Esophagus muscularis mucosa (tissue), 4 donors: Measurements from ENCODE around the gene SEMA6C. TPM values are rescaled to one million over a fixed set of nuclear protein-coding genes. Genes with fewer than 3 reads are reported as not detected.
"Not testable (repeated sequence)": the region's sequence is repeated elsewhere in the genome, so short reads cannot be mapped to it uniquely, and the experiment has no call there.

ENCODE experiments used
- DNase-seq: peaks from one replicate; pipeline ENCODE4 v3.0.0-alpha.2; 2017; ENCODE audit errors: extremely low spot score
- H3K27ac ChIP-seq, 4 donors: fragments of 200-600 bp; sonication (generic); replicated peaks in 1 of 4; 1 replicate in 3 of 4; 2 replicates in 1 of 4; pipeline ENCODE4 v1.5.1; 2016 to 2019; ENCODE audit warnings: mild to moderate bottlenecking in 1 of 4
- H3K27me3 ChIP-seq, 4 donors: fragments of 200-600 bp; sonication (generic); one replicate each; pipeline versions ENCODE4 v1.5.1 to v1.6.0; 2016 to 2019
- H3K36me3 ChIP-seq, 4 donors: fragments of 200-600 bp; sonication (generic); one replicate each; pipeline ENCODE4 v1.5.1; 2016 to 2019
- H3K4me1 ChIP-seq, 4 donors: fragments of 200-600 bp; sonication (generic); one replicate each; pipeline ENCODE4 v1.5.1; 2016 to 2019
- H3K4me3 ChIP-seq, 4 donors: fragments of 200-600 bp; sonication (generic); 1 replicate in 2 of 4; 2 replicates in 2 of 4; pipeline ENCODE4 v1.5.1; 2016 to 2019; ENCODE audit warnings: mild to moderate bottlenecking in 4 of 4, moderate library complexity in 1 of 4
- H3K9me3 ChIP-seq, 4 donors: fragments of 200-600 bp; sonication (generic); 1 replicate in 3 of 4; 2 replicates in 1 of 4; pipeline ENCODE4 v1.5.1; 2016 to 2019
- CTCF ChIP-seq, 3 experiments: fragments of 200-600 bp in 2 of 3; fragments of 450-650 bp in 1 of 3; sonication (generic) in 2 of 3; IDR thresholded peaks; one replicate each; pipeline ENCODE4 v1.5.1; 2017 to 2019; ENCODE audit warnings: antibody characterized with exemption in 3 of 3, mild to moderate bottlenecking in 2 of 3, moderate library complexity in 1 of 3
- EP300 ChIP-seq: sonication (generic); formaldehyde crosslinking; IDR thresholded peaks from one replicate; pipeline ENCODE4 v1.6.1; 2017; ENCODE audit warnings: antibody characterized with exemption
- POLR2A ChIP-seq: fragments of 450-650 bp; IDR thresholded peaks from one replicate; pipeline ENCODE4 v1.6.1; 2017; ENCODE audit warnings: antibody characterized with exemption, moderate library complexity, mild to moderate bottlenecking, low read depth
- POLR2AphosphoS5 ChIP-seq, 2 donors: sonication (generic); formaldehyde crosslinking; IDR thresholded peaks; one replicate each; pipeline ENCODE4 v1.6.1; 2017; ENCODE audit warnings: antibody characterized with exemption in 2 of 2
- WGBS: methylation state at CpG from one replicate; pipeline ENCODE4 v1.1.5; 2018; 5-methylcytosine and 5-hydroxymethylcytosine counted together
- intact Hi-C: fragments of 100-400 bp; cut with DNase I; formaldehyde crosslinking; loops from one replicate; pipeline ENCODE4 v1.15.1; 2023
- total RNA-seq, 4 donors: library from RNA; depleted of rRNA; stranded (reverse); fragments of >200 nt; gene quantifications; one replicate each; pipeline versions ENCODE4 v1.1.0 to v1.2.1, GENCODE V29; 2016

Gene SEMA6C
- total RNA-seq, 4 donors from 2014 or later, result 5.3 to 12.2 (median 7.3) TPM

- Histone ChIP-seq H3K27me3 (no peaks in the 10 kb centered on the region), H3K27ac (no peak overlapping the region), H3K4me1 (no peaks in the 10 kb centered on the region), H3K36me3 (peaks cover under 1 to 38% (median 7%) of the 10 kb centered on the region in 4 donors), H3K9me3 (no peaks in the 10 kb centered on the region), H3K4me3 (no peak overlapping the region)
- DNase-seq, result no peak
- intact Hi-C loops, result loop anchor here (2.0 kb wide), 1 partner anchor 59 kb away; the partner anchor contains the start of gene TNFAIP8L2
- TF ChIP-seq POLR2AphosphoS5 (IDR thresholded peaks at IDR 0.05) (no peak), CTCF (IDR thresholded peaks at IDR 0.05) (no peak), POLR2A (no peak), EP300 (no peak)
- WGBS, result 100% methylated on average over 1 of the region's 1 CpG
Measured at GRCh38 chr1:151098126-151098525, 48.3 kb downstream of the SEMA6C start.

GRCh38 chr1:151097426-151097825 lies 49.0 kb downstream of the SEMA6C start:
- H3K27me3 ChIP-seq, H3K27ac ChIP-seq, H3K9me3 ChIP-seq, DNase-seq, H3K4me3 ChIP-seq, H3K4me1 ChIP-seq, intact Hi-C loops: not testable (repeated sequence)
- 92% methylated on average over 6 of the region's 6 CpGs for WGBS
- H3K36me3 ChIP-seq, result peaks cover 0 to 38% (median 5%) of the 10 kb centered on the region in 4 donors

GRCh38 chr1:151085953-151086559 lies 60.4 kb downstream of the SEMA6C start:
- Histone ChIP-seq H3K4me1 (peaks cover 0 to 5% (median 0%) of the 10 kb centered on the region in 4 donors), H3K36me3 (peaks cover 0 to 11% (median 2%) of the 10 kb centered on the region in 4 donors), H3K9me3 (no peaks in the 10 kb centered on the region), H3K27ac (no peak overlapping the region), H3K27me3 (no peaks in the 10 kb centered on the region), H3K4me3 (no peak overlapping the region)
- DNase-seq, result no peak
- TF ChIP-seq POLR2AphosphoS5 (IDR thresholded peaks at IDR 0.05), result no peak
- no peak for TF ChIP-seq POLR2A
- TF ChIP-seq EP300, result no peak
- no peak for TF ChIP-seq CTCF (IDR thresholded peaks at IDR 0.05)
- intact Hi-C loops, result no loop called here
- 71% methylated on average over 4 of the region's 4 CpGs for WGBS

Other genes with a start within 250 kb of the SEMA6C start
- 10 to 100 TPM; 24.9 to 30.2 (median 27.7) TPM for gene SETDB1, start 220.3 kb downstream of the SEMA6C start, total RNA-seq
- 100 to 1,000 TPM in 3 of 4 donors, 10 to 100 TPM in 1; 91.8 to 130 (median 117) TPM for gene CERS2, start 171.8 kb downstream of the SEMA6C start, total RNA-seq
- under 1 TPM; 0.13 to 0.42 (median 0.34) TPM for gene ANXA9, start 164.3 kb downstream of the SEMA6C start, total RNA-seq
- gene MINDY1, start 139.7 kb downstream of the SEMA6C start, total RNA-seq, result 10 to 100 TPM; 21.6 to 31.7 (median 27.0) TPM
- 10 to 100 TPM; 17.4 to 40.7 (median 23.1) TPM for gene PRUNE1, start 138.2 kb downstream of the SEMA6C start, total RNA-seq
- under 1 TPM; under 0.01 to 0.17 (median 0.12) TPM for gene BNIPL, start 110.0 kb downstream of the SEMA6C start, total RNA-seq
- gene C1orf56, start 98.9 kb downstream of the SEMA6C start, total RNA-seq, result 1 to 10 TPM; 4.3 to 8.7 (median 8.2) TPM
- gene CDC42SE1, start 87.0 kb downstream of the SEMA6C start, total RNA-seq, result 10 to 100 TPM; 41.1 to 58.2 (median 49.6) TPM
- gene MLLT11, start 86.2 kb downstream of the SEMA6C start, total RNA-seq, result 1 to 10 TPM in 2 of 4 donors, under 1 TPM in 2; 0.78 to 1.7 (median 1.2) TPM
- 10 to 100 TPM; 16.1 to 25.7 (median 20.9) TPM for gene GABPB2, start 75.9 kb downstream of the SEMA6C start, total RNA-seq
- gene TNFAIP8L2, start 10.0 kb upstream of the SEMA6C start, total RNA-seq, result 1 to 10 TPM; 2.8 to 8.3 (median 5.0) TPM
- gene LYSMD1, start 19.3 kb upstream of the SEMA6C start, total RNA-seq, result 10 to 100 TPM; 10.9 to 23.5 (median 12.6) TPM
- 10 to 100 TPM; 11.2 to 39.3 (median 21.4) TPM for gene SCNM1, start 19.5 kb upstream of the SEMA6C start, total RNA-seq
- gene TMOD4, start 29.4 kb upstream of the SEMA6C start, total RNA-seq, result 1 to 10 TPM in 2 of 4 donors, not detected in 2; 1.5 to 1.6 TPM
- gene VPS72, start 43.6 kb upstream of the SEMA6C start, total RNA-seq, result 10 to 100 TPM; 45.7 to 57.0 (median 54.3) TPM
- gene PIP5K1A, start 51.9 kb upstream of the SEMA6C start, total RNA-seq, result 10 to 100 TPM; 44.7 to 54.9 (median 47.1) TPM
- 100 to 1,000 TPM; 157 to 195 (median 176) TPM for gene PSMD4, start 108.1 kb upstream of the SEMA6C start, total RNA-seq
- gene ZNF687, start 135.7 kb upstream of the SEMA6C start, total RNA-seq, result 10 to 100 TPM; 16.6 to 28.6 (median 23.1) TPM
- gene PI4KB, start 180.8 kb upstream of the SEMA6C start, total RNA-seq, result 10 to 100 TPM; 54.8 to 79.5 (median 68.9) TPM
- gene RFX5, start 200.6 kb upstream of the SEMA6C start, total RNA-seq, result 10 to 100 TPM; 40.3 to 50.3 (median 45.0) TPM
- gene SELENBP1, start 226.1 kb upstream of the SEMA6C start, total RNA-seq, result 100 to 1,000 TPM in 1 of 4 donors, 10 to 100 TPM in 3; 61.4 to 113 (median 81.6) TPM